Stromal cell of bone marrow (primary cell): ENCODE results near the gene CLDN5.

Experiments used
- DNase-seq: peaks from one replicate; pipeline ENCODE4 v3.0.0-alpha.2; 2012; ENCODE audit warnings: low read depth

Gene CLDN5, protein sequence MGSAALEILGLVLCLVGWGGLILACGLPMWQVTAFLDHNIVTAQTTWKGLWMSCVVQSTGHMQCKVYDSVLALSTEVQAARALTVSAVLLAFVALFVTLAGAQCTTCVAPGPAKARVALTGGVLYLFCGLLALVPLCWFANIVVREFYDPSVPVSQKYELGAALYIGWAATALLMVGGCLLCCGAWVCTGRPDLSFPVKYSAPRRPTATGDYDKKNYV

DNA sequence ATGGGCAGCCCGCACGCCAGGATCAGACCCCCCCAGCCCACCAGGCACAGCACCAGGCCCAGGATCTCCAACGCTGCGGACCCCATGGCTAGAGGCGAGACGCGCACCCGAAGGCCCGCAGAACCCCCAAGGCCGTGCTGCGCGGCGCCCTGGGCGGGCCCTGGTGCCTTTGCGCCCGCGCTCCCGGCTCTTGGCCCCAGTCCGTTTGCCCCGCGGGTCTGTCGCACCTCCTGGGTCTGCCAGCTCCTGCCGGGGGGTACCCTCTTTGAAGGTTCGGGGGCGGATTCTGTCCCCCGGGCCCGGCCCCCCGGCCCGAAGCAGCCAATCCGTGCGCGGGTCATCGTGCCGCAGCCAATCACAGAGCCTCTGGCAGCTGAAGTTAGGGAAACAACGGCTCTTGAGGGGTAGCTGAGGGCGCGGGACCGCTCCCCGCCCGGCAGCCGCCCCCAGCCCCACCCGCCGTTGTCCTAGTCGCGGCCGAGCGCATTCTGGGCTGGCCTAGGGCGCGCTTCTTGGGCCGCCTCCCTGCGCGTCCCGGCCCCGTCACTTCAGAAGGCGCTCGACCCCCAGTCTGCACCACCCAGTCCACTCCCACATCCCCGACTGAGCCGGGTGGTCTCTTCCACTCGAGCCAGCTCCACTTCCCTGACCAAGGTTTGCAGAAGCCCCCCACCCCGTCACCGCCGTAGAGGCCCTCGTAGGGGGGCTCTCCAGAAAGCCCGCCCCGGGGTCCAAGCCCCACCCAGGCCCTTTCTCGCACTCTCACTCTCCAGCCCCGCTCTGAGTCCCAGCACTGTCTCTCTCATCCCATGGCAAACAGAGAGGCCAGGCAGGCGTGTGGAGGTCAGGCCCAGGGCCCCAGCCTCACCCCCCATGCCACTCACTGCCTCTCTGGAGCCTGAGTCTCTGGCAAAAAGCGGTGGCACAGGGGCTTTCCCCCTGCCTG, at the start of gene CLDN5:
TSS of gene CLDN5 (minus strand) at position 241 of the 946 bp plus-strand sequence. CDS start at position 86, 155 bp downstream.
- no peak for DNase-seq

DNA sequence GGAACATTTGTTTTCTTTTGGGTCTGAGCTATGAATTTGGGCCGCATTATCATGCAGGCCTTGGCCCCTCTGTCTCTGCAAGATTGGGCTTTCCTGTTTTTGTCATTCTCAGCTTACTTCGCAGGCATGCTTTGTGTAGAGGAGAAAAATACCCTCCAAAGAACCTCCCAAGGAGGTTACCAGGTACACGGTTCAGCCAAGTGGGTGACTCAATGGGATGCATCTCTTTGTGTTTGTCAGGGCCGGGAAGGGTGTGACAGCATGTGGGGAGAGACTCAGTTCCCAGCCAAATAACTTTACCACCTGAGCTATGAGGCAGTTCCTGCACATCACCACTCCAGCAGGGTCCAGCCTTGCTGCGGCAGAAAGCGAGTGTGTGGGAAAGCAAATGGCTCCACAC, 47.8 kb upstream of the CLDN5 start:
- DNase-seq, result no peak

DNA sequence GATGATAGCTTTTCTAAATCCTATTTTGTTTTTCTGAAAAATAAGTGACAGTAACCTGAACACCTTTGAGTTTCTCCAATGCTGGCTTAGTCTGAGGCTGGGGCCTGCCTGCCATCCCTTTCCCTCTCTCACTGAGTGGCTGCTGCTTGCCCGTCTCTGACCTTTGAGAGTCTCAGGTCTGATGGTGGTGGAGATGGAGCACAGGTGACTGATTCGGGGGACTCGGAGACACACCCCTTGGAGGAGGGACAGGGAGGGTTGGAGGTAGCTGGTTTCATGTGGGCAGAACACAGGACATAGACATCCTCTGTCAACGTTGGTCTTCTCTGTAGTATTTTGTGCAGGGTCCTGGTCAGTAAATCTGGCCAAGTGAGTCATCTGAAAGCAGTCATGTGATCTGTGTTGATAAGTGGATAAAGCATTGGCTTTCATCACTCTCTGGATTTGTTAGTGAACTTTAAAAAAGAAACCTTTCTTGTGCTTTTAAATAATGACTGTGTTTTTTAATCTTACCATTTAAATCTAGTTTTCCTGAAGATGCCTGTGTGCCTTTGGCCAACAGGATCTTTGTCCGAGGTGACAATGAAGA, 47.1 kb upstream of the CLDN5 start:
- DNase-seq, result no peak

DNA sequence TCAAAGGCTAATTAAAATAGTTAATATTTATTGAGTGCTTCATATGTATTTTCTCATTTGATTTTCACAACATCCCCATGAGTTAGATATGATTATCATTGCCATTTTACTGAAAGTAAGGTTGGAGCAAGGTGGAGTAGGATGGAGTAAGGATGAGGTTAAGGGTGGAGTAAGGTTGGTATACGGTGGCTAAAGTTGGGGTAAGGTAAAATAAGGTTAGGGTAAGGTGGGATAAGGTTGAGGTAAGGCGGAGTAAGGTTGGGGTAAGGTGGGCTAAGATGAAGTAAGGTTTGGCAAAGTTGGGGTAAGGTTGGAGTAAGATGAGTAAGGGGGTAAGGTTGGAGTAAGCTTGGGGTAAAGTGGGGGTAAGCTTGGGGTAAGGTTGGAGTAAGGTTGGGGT, 45.8 kb upstream of the CLDN5 start:
- no peak for DNase-seq

DNA sequence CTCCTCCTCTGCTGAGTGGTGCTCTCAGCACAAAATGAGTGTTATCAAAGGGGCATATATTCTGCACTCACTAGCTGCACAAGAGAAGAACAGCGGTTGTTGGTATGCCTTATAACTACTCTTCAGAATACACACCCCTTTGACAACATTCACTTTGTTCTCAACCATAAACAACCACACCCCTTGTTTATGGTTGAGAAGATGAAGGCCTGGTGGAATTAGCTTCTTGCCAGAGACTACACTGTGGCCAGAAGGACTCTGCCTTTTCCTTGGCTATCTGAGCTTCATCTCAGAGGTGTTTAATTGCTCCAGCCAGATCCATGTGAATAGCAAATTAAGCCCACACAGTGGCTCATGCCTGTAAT, 45.0 kb upstream of the CLDN5 start:
- DNase-seq, result no peak

DNA sequence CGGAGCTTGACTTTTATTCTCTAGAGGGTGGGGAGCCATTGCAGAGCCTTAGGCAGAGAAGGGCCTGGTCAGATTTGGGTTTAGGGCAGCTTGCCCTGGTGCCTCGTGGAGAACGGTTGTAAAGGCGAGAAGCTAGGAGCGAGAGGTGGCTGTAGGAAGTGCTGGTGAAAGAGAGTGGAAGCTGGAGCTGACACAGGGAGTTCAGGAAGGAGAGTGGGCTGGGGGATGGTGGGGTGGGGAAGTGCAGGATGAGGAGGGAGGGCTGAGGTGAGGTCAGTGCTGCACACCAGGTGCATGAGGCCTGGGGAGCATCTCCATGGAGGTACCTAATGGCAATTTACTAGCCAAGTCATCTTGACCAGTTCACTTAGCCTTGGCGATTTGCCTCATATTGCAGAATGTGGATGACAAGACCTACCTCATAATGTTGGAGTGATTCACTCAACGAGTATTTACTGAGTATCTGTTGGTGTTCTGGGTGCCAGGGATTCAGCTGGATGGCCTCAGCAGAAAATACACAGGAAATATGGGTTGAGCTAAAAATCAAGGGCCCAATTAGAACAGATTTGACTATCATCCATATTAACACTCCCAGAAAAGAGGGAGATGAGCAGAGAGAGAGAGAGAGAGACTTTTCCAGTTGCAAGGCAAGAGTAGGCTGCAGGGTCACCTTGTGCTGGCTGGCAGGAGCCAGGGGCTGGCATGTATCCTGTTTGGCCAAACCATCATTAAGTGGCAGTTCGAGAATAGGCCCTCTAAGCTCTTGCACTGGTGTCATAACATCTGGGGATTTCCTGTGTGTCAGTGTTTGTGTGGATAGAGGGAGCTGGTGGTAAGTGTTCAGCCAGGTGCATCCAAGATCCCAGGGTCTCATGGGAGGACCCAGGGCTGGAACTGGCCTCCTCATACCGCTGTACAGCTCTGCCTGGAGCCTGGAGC, 44.4 kb upstream of the CLDN5 start:
- DNase-seq, result peak; percentile 65

DNA sequence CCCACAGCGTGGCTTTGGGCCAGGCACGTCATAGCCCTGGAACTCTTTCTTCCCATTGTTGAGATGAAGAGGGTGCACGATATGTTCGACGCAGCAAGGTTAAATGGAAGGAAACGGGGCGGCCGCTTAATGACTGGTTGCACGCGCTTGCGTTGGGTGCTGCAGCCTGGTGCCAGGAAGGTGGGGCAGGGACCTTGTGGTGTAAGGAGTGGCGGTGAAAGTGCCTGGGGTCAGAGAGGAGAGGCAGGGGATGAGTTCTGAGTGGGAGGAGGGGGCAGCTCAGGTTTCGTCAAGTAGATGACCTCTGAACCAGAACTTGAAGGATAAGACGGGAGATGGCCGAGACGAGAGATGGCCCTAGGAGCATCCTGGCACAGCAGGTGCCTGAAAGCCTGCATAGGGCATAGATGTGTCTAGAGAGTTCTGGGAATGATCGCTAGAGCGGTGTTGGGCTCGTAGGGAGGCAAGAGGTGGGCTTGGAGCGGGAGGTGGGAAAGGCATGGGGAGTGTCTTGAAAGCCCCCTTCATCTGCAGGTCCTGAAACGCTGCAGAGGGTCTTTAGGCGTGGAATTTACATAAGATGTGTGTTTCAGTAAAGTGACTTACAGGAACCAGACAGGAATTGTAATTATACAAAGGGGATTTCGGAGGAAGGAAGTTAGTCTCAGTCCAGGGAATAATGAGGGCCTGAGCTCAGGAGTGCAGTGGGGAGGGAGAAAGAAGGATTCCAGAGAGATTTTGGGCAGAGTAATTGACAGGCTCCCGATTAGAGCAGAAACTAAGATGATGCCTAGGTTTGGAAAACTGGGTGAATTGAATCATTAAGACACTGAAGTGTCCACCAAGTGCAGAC, 43.2 kb upstream of the CLDN5 start:
- DNase-seq, result no peak

DNA sequence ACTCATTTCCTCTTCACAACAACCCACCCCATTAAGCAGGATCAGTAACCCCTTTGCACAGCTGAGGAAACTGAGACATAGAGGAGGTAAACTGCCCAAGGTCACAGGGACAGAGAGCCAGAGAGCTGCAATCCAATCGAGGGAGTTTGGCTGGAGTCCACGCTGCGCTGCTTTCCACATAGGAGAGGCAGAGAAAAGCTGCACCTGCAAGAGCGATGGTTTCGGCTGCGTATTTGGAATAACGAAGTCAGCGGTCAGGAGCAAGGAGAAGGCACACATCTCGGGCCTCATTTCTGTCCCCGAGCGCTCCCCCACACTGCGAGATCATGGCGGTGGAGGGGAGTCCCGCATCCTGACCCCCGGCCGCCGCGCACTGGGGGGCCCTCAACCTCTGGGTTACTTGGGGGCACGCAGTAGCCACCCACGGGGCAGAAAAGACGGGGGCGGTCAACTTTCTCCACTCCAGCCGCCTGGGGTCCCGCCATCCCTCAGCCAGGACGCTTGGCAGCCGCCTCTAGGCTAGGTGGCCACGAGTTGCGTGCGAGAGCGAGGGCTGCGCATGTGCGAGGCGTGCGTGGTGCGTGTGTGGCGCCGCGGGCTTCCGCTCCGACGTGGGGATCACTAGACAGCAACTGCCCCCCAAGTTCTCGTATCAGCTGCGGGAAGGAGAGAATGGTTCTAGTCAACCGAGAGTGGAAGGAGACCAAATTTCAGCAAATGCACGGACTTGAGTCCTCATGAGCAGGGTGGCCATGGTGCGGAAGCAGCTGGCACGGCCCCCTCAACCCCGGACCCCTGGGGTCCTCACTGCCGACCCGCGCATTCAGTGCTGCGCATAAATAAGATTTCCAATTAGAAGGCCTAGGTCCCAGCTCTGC, 42.3 kb upstream of the CLDN5 start:
- DNase-seq, result no peak

DNA sequence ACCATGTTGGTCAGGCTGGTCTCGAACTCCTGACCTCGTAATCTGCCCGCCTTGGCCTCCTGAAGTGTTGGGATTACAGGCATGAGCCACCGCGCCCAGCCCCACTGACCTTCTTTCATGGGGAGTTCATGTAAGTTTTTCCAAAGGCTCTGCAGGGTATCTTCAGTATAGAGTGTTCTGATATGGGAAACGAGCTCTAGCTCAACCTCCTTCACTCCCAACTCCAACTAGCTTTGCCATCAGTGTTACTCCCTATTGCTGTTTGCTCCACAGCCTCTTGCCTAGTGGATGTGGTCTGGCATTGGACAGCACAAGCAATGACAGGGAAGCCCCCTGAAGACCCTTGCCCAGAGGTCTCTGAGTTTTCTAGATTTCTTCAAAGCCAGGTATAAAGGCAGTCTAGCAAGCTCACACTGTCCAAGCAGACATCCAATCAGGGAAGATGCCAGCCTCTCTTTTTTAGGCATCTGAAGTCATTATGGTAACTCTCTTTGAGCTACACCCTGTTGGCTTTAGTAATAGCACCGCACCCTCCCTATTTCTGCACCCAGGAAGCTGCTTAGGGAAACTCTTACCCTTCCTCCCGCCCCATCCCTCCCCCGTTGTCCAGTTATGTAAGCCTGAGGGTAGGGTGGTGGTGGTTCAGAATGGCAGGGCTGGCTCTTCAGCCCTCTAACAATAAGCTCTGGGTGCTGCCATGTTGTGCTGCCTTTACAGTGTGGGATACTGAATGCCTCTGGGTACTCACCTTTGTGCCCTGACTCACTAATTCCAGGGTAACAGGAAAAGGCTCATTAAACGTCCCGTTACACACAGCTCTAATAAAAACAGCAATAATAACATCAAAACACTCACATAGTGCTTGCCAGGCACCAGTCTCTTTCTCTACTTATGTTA, 41.4 kb upstream of the CLDN5 start:
- no peak for DNase-seq

DNA sequence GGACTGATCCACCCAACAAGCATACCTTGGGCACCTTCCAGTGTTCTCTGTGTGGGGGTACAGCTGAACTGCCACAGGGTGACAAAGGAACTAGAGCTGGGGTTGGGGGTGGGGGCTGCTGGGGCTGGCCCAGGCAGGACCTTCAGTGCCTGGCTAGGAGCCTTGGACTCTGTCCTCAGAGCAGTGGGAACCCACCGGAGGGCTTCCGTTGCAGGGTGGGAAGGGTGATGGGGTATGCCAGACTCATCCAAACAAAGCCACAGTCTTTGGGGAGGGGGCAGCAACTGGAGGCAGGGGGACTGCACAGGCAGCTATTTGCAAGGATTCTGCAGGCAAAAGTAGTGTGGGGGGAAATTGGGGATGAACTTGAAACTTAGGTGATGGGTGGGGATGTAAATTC, 35.7 kb upstream of the CLDN5 start:
- DNase-seq, result no peak

DNA sequence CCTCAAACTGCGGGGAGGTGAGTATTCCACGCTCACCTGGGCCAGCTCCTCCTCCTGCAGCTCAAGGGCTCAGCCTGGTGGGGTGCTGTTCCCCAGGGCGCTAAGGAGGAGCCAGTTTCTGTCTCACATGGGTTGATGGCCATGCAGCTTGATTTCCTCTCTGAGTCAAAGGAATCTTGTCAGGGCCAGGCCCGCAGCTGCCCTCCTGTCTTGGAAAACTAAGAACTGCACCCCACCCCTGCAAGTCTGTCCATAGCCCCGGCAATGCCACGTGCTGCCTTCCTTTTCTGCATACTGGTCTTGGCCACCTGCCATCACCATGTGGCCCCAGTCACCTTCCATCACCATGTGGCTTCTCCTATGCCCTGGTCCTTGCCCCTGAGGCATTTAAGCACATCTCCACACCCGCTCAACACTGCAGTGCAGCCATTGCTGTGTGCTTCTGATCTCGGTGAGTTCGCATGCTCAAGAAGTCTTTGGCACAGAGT, 35.2 kb upstream of the CLDN5 start:
- DNase-seq, result no peak

DNA sequence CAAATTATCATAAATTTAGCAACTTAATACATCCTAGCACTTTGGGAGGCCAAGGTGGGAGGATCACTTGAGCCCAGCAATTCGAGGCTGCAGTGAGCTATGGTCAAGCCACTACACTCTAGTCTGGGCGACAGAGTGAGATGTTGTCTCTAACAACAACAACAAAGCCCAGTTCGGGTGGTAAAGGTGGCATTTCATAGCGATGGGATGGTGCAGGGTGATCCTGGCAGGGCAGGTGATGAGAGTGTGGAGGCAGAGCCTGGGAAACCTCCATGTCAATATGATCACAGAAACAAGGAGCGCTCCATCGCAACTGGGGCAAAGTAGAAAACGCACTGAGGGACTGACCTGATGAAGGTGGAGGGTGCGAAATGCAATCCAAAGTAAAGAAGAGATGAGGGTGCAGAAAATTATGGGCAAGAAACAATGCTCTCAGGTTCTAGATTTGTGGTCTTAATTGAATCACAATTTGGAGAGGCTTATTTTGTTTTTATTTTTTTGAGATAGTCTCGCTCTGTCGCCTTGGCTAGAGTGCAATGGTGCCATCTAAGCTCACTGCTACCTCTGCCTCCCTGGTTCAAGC, 32.8 kb upstream of the CLDN5 start:
- no peak for DNase-seq

DNA sequence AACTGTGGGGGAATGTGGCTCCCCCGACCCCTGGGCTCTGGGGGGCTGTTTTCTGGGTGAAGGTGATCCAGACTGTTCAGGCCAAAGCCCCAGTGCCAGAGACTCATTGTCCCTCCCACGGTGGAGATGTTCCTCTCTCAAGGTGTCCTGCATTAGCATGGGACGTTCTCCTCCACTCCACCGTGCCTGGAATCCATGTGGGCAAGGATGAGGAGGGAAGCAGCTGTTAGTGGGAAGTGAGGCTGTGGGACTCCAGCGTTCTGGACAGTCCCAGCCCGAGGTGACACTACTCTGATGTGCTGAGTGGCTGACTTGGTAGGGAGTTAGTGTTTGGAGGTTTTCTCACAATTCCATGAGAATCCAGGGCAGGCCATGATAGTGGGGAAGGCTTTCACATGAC, 31.4 kb upstream of the CLDN5 start:
- DNase-seq, result no peak

DNA sequence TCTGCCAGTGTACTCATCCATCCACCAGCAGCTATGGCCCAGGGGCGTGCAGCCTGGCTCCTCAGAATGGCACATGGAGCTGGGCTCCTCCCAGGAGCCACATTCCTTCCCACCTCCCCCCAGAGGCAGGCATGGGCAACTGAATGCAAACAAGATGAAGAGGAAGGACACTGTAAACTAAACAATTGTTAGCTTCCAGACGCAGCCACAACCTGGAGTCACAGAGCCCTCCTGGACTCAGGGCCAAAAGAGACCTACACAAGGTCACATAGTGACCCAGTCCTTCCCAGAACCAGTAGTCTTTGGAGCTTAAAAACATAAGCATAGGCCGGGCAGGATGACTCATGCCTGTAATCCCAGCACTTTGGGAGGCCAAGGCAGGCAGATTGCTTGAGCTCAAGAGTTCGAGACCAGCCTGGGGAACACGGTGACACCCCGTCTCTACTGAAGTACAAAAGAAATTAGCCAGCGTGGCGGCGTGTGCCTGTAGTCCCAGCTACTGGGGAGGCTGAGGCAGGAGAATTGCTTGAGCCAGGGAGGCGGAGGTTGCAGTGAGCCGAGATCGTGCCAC, 30.7 kb upstream of the CLDN5 start:
- DNase-seq, result no peak

DNA sequence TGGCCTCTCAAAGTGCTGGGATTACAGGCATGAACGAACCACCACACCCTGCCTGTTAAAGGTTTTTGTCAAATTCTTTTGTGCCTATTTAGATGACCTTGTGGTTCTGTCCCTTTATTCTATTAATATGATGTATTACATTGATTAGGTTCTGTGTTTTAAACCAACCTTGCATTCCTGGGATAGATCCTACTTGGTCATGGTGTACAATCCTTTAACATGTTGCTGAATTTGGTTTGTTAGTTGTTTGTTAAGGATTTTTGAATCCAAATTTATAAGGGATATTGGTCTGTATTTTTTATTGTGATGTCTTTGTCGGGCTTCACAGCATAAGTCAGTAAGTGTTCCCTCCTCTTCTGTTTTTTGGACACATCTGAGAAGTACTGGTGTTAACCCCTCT, 29.0 kb upstream of the CLDN5 start:
- no peak for DNase-seq

DNA sequence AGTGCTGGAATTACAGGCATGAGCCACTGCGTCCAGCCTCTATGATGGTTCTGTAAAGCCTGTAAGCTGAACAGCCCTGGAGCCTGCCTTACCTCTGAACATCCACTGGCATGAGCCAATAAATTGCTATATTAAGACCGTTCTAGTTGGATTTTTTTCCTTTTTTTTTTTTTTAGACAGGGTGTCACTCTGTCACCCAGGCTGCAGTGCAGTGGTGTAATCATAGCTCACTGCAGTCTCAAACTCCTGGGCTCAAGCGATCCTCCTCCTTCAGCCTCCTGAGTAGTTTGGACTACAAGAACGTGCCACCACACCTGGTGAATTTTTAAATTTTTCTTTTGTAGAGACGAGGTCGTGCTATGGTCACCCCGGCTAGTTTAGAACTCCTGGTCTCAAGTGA, 26.2 kb upstream of the CLDN5 start:
- no peak for DNase-seq

DNA sequence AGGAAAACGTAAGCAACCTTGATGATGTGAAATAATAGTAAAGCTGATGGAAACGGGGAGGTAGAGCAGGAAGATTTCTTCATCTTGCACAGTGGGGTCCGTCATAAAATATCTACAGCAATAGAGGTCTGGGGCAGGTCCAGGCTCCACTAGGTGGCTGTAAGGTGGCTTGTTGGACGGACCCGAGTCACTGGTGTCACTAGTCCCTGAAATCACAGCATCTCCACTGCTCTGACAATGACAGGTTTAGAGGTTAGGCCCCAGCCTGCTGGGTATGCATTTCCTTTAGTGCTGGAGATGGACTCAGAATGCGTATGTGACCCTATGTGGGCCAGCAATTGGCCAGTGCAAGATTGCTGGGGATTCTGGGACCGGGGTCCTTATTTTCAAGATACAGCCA, 25.2 kb upstream of the CLDN5 start:
- no peak for DNase-seq

DNA sequence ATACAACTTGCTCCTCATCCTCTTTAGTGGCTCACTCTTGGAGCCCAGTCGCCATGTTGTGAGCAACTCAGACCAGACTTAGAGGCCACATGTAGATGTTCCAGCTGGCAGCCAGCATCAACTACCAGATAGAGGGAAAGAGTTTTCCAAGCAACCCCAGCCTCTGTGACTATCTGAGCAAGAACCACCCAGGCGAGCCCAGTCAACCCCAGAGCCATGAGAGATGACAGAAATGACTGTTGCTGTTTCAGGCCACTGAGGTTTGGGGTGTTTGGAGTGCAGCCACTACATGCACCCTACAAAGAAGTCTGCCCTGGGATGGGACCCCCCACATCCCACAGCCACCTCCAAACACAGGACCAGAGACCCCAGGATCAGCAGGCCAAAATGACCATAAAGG, 24.8 kb upstream of the CLDN5 start:
- no peak for DNase-seq
